Astrocyte (in vitro differentiated cells and primary cell): ENCODE data around the gene SRSF1. TPM values are rescaled to one million over a fixed set of nuclear protein-coding genes. Genes with fewer than 3 reads are reported as not detected.

Experiments used
- DNase-seq: peaks from one replicate; pipeline ENCODE4 v3.0.0-alpha.2; 2010; ENCODE audit warnings: low read depth
- FAIRE-seq: peaks from 2 replicates; lab custom pipeline; 2011; peaks lifted over from hg19 to GRCh38; lab: Jason Lieb, UNC
- H2AFZ ChIP-seq: 2 replicates; pipeline ENCODE4 v1.6.0; 2012; ENCODE audit warnings: low read depth, low read length, inconsistent platforms
- H3K27ac ChIP-seq: 2 replicates; pipeline ENCODE4 v1.5.1; 2011; ENCODE audit warnings: low read depth, low read length, inconsistent platforms
- H3K27me3 ChIP-seq: 2 replicates; pipeline ENCODE4 v1.6.0; 2011; ENCODE audit warnings: low read length, inconsistent platforms; ENCODE audit not compliant: insufficient read depth
- H3K36me3 ChIP-seq: 2 replicates; pipeline ENCODE4 v1.5.1; 2011; ENCODE audit warnings: low read length, inconsistent platforms; ENCODE audit not compliant: insufficient read depth
- H3K4me1 ChIP-seq: 2 replicates; pipeline ENCODE4 v1.5.1; 2011; ENCODE audit warnings: low read length, inconsistent platforms; ENCODE audit not compliant: insufficient read depth
- H3K4me2 ChIP-seq: 2 replicates; pipeline ENCODE4 v1.6.0; 2012; ENCODE audit warnings: low read length, inconsistent platforms
- H3K4me3 ChIP-seq: 2 replicates; pipeline ENCODE4 v1.5.1; 2011; ENCODE audit warnings: low read depth, mild to moderate bottlenecking, low read length, inconsistent platforms; ENCODE audit not compliant: insufficient read depth
- H3K79me2 ChIP-seq: 2 replicates; pipeline ENCODE4 v1.6.0; 2012; ENCODE audit warnings: mild to moderate bottlenecking, low read length, inconsistent platforms; ENCODE audit not compliant: insufficient read depth
- H3K9ac ChIP-seq: 2 replicates; pipeline ENCODE4 v1.6.0; 2012; ENCODE audit warnings: mild to moderate bottlenecking, low read length, inconsistent platforms
- H3K9me3 ChIP-seq: 2 replicates; pipeline ENCODE4 v1.5.1; 2012; ENCODE audit warnings: low read depth, mild to moderate bottlenecking, low read length, inconsistent platforms; ENCODE audit not compliant: insufficient read depth
- H4K20me1 ChIP-seq: 2 replicates; pipeline ENCODE4 v1.6.0; 2012; ENCODE audit warnings: low read length, inconsistent platforms; ENCODE audit not compliant: insufficient read depth
- H3K27ac Mint-ChIP-seq: one replicate; pipeline ENCODE4 v1.8.0; 2021; ENCODE audit warnings: mild to moderate bottlenecking, mixed read lengths; ENCODE audit not compliant: unreplicated experiment
- H3K27me3 Mint-ChIP-seq: one replicate; pipeline ENCODE4 v1.8.0; 2021; ENCODE audit warnings: low read depth, mixed read lengths; ENCODE audit not compliant: unreplicated experiment
- H3K36me3 Mint-ChIP-seq: one replicate; pipeline ENCODE4 v1.8.0; 2021; ENCODE audit warnings: low read depth, mixed read lengths; ENCODE audit not compliant: unreplicated experiment
- H3K4me1 Mint-ChIP-seq: one replicate; pipeline ENCODE4 v1.8.0; 2021; ENCODE audit warnings: low read depth, mixed read lengths; ENCODE audit not compliant: unreplicated experiment
- H3K4me3 Mint-ChIP-seq: one replicate; pipeline ENCODE4 v1.8.0; 2021; ENCODE audit warnings: mild to moderate bottlenecking, moderate library complexity, mixed read lengths; ENCODE audit not compliant: unreplicated experiment
- H3K9me3 Mint-ChIP-seq: one replicate; pipeline ENCODE4 v1.8.0; 2021; ENCODE audit warnings: mild to moderate bottlenecking, mixed read lengths; ENCODE audit not compliant: unreplicated experiment
- EZH2 ChIP-seq: IDR thresholded peaks from 2 replicates; pipeline ENCODE4 v1.6.1; 2012; ENCODE audit warnings: mild to moderate bottlenecking, low read length, inconsistent platforms; ENCODE audit not compliant: insufficient read depth
- total RNA-seq: library from RNA; stranded (reverse); gene quantifications from 2 replicates; pipeline ENCODE4 v1.2.1, GENCODE V29; 2021
- TF ChIP-seq, protein P1 (sequence below): IDR thresholded peaks from 2 replicates; pipeline ENCODE4 v1.5.1; 2011; ENCODE audit warnings: low read depth, mild to moderate bottlenecking, inconsistent platforms, low read length, moderate library complexity; ENCODE audit not compliant: insufficient read depth

Gene SRSF1
- total RNA-seq, 1 donor from 2014 or later, result 196 TPM

DNA sequence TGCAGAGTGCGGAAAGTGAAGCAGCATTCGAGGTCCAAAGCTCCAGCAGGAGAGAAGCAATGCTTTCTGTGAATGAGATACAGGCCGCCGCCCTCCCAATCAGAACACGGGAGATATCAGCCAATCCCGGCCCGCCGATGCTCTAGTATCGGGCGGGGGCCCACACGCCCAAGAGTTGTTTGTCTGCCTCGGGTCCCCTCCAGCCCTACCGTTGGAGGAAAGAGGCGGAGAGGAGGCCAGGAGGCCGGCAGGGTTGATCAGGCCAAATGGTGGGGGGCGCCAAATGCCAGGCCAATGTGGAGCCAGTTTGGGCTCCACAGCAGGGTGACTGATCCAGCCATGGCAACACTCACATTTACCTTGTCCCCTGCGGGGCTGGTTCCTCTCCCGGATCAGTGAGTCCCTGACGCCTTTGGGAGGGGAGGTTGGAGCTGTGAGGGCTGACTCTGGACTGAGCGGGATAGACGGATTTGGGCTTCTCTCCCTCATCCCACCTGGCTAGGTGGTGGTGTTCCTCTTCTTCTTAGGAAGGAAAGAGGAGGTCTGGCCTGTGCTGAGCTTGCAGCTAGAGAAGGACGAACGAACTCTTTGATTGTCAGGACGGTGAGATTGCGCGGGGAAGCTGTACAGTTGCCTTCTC, 41.4 kb downstream of the SRSF1 start:
- TF ChIP-seq, protein P1, sequence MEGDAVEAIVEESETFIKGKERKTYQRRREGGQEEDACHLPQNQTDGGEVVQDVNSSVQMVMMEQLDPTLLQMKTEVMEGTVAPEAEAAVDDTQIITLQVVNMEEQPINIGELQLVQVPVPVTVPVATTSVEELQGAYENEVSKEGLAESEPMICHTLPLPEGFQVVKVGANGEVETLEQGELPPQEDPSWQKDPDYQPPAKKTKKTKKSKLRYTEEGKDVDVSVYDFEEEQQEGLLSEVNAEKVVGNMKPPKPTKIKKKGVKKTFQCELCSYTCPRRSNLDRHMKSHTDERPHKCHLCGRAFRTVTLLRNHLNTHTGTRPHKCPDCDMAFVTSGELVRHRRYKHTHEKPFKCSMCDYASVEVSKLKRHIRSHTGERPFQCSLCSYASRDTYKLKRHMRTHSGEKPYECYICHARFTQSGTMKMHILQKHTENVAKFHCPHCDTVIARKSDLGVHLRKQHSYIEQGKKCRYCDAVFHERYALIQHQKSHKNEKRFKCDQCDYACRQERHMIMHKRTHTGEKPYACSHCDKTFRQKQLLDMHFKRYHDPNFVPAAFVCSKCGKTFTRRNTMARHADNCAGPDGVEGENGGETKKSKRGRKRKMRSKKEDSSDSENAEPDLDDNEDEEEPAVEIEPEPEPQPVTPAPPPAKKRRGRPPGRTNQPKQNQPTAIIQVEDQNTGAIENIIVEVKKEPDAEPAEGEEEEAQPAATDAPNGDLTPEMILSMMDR, result no peak
- no peak for TF ChIP-seq EZH2
- no peaks in the 10 kb centered on the region for H4K20me1 ChIP-seq
- peaks cover 3% of the 10 kb centered on the region for H3K4me1 ChIP-seq
- H3K27ac ChIP-seq, result no peak overlapping the region
- Mint-ChIP-seq H3K4me3 (no peak overlapping the region), H3K36me3 (no peaks in the 10 kb centered on the region), H3K27ac (no peak overlapping the region), H3K9me3 (no peaks in the 10 kb centered on the region), H3K27me3 (peaks cover 20% of the 10 kb centered on the region), H3K4me1 (peaks cover 6% of the 10 kb centered on the region)
- H3K9ac ChIP-seq, result no peak overlapping the region
- H2AFZ ChIP-seq, result no peak overlapping the region
- no peak for DNase-seq
- no peaks in the 10 kb centered on the region for H3K36me3 ChIP-seq
- H3K9me3 ChIP-seq, result no peaks in the 10 kb centered on the region
- no peak for FAIRE-seq
- peaks cover 2% of the 10 kb centered on the region for H3K27me3 ChIP-seq
- H3K4me2 ChIP-seq, result no peak overlapping the region
- H3K4me3 ChIP-seq, result no peak overlapping the region
- no peaks in the 10 kb centered on the region for H3K79me2 ChIP-seq

DNA sequence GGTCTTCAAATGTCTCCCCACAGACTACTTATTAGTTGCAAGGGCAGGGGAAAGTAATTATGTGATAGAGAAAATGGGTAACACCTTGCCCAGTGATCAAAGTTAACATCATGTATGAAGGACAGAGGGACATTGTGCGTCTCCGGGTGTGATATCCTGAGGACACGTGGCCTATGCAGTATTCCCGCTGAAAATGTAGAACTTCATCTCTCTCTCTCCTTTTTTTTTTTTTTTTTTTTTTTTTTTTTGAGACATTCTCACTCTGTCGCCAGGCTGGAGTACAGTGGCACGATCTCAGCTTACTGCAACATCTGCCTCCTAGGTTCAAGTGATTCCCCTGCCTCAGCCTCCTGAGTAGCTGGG, 43.9 kb downstream of the SRSF1 start:
- Histone ChIP-seq H2AFZ (no peak overlapping the region), H3K27ac (no peak overlapping the region), H3K36me3 (no peaks in the 10 kb centered on the region), H3K4me1 (no peaks in the 10 kb centered on the region), H3K9me3 (no peaks in the 10 kb centered on the region), H3K79me2 (no peaks in the 10 kb centered on the region), H3K9ac (no peak overlapping the region), H3K4me3 (no peak overlapping the region), H4K20me1 (no peaks in the 10 kb centered on the region), H3K4me2 (no peak overlapping the region), H3K27me3 (peaks cover under 1% of the 10 kb centered on the region)
- H3K27ac Mint-ChIP-seq, result no peak overlapping the region
- H3K4me3 Mint-ChIP-seq, result no peak overlapping the region
- TF ChIP-seq, protein P1, result no peak
- TF ChIP-seq EZH2, result no peak
- DNase-seq (no peak), FAIRE-seq (no peak)
- H3K9me3 Mint-ChIP-seq, result no peaks in the 10 kb centered on the region
- H3K36me3 Mint-ChIP-seq, result no peaks in the 10 kb centered on the region
- H3K27me3 Mint-ChIP-seq, result peaks cover 14% of the 10 kb centered on the region
- no peaks in the 10 kb centered on the region for H3K4me1 Mint-ChIP-seq
